ENCODE data around the gene FOXP1.

- TF ChIP-seq, protein P1, sequence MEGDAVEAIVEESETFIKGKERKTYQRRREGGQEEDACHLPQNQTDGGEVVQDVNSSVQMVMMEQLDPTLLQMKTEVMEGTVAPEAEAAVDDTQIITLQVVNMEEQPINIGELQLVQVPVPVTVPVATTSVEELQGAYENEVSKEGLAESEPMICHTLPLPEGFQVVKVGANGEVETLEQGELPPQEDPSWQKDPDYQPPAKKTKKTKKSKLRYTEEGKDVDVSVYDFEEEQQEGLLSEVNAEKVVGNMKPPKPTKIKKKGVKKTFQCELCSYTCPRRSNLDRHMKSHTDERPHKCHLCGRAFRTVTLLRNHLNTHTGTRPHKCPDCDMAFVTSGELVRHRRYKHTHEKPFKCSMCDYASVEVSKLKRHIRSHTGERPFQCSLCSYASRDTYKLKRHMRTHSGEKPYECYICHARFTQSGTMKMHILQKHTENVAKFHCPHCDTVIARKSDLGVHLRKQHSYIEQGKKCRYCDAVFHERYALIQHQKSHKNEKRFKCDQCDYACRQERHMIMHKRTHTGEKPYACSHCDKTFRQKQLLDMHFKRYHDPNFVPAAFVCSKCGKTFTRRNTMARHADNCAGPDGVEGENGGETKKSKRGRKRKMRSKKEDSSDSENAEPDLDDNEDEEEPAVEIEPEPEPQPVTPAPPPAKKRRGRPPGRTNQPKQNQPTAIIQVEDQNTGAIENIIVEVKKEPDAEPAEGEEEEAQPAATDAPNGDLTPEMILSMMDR (IDR thresholded peaks at IDR 0.05; ENCODE audit: insufficient read depth, low read length, poor library complexity, severe bottlenecking): no peak
- no peak for TF ChIP-seq EZH2phosphoT487 (conservative IDR thresholded peaks at IDR 0.05; ENCODE audit: low read length)
These were observed 399.3 kb downstream of the FOXP1 start for GRCh38 chr3:71184252-71184651.

Measured in SU-DHL-6 (cell line).